Transverse colon (tissue), 4 donors: ENCODE results near the gene TCF23.

Experiments
- POLR2AphosphoS5 ChIP-seq, 3 donors: sonication (generic); formaldehyde crosslinking; IDR thresholded peaks; one replicate each; pipeline ENCODE4 v1.6.1; 2016; ENCODE audit warnings: antibody characterized with exemption in 3 of 3
- TF ChIP-seq, protein P1 (sequence below), 5 experiments: fragments of 200-600 bp in 3 of 5; fragments of 450-650 bp in 2 of 5; sonication (generic) in 3 of 5; IDR thresholded peaks; 1 replicate in 2 of 5; 2 replicates in 3 of 5; pipeline ENCODE4 v1.5.1; 2016 to 2017; ENCODE audit warnings: antibody characterized with exemption in 5 of 5, inconsistent platforms in 3 of 5, mild to moderate bottlenecking in 2 of 5, moderate library complexity in 1 of 5

DNA sequence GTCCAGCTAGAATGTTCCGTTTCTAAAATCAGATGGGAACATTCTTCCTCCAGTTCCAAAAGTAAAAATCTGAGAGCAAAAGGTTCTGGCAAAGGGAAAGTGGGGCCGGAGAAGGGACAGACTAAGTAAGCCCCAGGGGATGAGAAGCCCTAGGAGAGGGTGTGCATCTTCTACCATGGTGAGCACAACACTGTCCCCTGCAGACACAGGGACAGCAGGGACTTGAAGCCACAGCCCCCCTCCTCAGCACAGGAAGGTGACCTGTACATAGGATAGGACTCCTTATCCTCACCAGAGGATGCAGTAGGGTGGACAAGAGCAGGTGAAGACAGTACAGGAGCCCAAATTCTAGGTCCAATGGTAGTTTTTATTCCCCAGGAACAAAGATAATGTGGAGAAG lies 50.4 kb downstream of the TCF23 start:
- TF ChIP-seq, protein P1, sequence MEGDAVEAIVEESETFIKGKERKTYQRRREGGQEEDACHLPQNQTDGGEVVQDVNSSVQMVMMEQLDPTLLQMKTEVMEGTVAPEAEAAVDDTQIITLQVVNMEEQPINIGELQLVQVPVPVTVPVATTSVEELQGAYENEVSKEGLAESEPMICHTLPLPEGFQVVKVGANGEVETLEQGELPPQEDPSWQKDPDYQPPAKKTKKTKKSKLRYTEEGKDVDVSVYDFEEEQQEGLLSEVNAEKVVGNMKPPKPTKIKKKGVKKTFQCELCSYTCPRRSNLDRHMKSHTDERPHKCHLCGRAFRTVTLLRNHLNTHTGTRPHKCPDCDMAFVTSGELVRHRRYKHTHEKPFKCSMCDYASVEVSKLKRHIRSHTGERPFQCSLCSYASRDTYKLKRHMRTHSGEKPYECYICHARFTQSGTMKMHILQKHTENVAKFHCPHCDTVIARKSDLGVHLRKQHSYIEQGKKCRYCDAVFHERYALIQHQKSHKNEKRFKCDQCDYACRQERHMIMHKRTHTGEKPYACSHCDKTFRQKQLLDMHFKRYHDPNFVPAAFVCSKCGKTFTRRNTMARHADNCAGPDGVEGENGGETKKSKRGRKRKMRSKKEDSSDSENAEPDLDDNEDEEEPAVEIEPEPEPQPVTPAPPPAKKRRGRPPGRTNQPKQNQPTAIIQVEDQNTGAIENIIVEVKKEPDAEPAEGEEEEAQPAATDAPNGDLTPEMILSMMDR (IDR thresholded peaks at IDR 0.05): no peak
- TF ChIP-seq POLR2AphosphoS5 (IDR thresholded peaks at IDR 0.05): no peak
